Measurements from ENCODE around the gene SLC6A6. TPM values are rescaled to one million over a fixed set of nuclear protein-coding genes. Genes with fewer than 3 reads are reported as not detected.

SLC6A6 gene
- total RNA-seq = 7.1 and 8.9 TPM in 2 replicates

GRCh38 chr3:14402304-14402811 is at the start of gene SLC6A6:
SLC6A6 (plus strand) TSS chr3:14402606; CDS start chr3:14443635, 41,029 bp downstream.
- peak; percentile 87 to 97 for DNase-seq (ENCODE audit: low read depth in 2 of 2)

- no peak for DNase-seq (ENCODE audit: low read depth in 2 of 2)
Observed at GRCh38 chr3:14353502-14353901, 48.9 kb upstream of the SLC6A6 start.

DNA sequence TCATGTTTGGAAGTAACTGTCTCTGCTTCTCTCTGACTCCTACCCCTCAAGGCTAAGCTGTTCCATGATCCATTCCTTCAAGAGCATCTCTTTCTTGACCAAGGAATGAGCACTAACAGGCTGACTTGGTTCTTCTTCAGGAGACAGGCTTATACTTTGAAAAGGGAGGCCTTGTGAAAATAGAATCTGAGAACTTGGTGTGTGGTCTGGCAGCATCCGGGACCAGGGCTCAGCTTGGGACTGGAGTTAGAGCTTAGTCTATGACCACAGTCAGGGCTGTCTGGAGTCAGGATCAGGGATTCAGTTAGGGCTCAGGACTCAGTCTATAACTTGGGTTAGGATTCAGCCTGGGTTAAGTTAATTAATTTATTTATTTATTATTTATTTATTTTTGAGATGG is 44.9 kb upstream of the SLC6A6 start:
- DNase-seq (ENCODE audit: low read depth in 2 of 2) = no peak

DNA sequence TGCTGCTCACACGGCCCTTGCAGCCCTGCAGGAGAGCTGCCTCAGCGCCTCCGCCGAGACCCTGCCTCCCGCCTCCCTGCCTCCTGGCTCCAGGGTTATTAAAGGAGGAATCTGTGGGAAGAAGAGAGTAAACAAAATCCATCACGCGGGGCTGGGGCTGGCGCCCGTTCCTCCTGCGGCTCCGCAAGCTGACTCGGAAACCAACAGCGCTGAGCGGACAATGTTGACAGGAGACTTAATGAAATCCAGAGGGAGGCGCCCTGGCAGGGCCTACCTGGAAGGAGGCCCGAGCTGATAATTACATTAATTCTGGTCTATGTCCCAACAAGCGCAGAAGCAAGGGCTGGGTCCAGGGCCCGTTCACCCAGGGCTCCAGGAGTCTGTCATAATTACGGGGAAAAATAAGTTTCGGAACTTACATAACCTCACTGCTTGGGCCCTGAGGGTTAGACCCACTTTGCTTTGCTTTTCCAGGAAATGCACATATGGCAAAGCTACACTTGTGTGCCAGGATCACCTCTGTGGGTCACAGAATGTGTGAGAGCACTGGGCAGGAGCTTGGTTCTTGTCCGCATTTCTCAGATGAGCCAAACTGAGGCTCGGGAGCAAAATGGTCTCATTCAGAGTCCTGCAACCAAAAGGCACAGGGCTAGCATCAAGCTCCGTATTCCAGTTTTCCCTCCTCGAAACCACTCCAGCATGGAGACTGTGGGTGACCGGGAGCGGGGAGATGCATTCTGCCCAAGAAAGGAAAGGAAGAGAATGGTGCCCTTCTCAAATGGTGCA is 43.8 kb upstream of the SLC6A6 start:
- no peak for DNase-seq (ENCODE audit: low read depth in 2 of 2)

DNA sequence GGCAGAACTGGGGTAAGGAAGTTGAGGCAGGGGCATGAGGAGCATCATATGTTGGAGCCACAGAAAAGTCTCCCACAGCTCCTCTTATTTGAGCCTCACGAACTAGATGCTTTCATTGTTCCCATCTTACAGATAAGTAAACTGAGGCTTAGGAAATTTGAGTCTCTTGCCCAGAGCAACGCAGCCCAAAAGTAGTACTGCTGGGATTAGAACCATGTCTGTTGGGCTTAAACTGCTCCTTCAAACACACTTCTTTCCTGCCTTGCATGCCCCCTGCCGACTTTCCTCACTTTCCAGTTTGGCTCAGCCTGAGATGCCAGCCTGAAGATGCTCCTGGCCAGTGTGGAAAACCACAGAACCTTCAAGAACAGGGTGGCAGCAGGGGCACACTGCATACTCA is 43.1 kb upstream of the SLC6A6 start:
- no peak for DNase-seq (ENCODE audit: low read depth in 2 of 2)

DNA sequence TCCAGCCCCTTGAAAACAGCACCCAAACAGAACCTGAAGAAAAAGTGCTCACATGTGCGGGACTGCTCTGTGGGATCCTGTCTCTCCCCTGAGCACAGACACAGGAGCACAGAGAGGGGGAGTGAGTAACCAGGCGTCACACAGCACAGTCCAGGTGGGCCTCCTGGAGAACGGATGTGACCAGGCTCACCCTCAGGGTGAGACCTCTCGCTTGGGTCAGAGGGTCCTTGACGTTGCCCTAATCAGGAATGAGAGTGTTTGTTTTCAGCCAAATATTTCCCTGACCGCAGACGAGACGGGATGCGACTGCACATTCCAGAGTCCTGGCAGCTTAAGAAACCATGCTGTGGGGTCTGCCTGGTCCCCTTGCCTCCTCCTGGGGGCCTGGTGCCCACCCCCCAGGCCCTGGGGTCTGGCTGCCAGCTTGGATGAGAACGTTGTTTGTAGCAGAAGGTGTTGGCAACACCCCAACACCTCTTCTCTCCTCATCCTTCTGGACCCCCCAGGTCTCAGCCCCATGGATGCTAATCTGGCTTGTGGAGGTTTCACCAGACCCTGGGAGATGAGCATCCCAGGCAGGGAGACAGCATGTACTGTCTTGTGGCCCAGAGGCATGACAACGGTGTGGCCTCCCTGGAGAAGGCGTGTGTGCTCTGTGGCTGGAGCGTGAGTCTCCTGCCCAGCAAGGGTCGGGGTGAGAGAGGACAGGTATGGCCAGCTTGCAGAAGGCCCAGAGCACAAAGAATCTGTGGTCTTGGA is 42.1 kb upstream of the SLC6A6 start:
- DNase-seq (ENCODE audit: low read depth in 2 of 2) = no peak

DNA sequence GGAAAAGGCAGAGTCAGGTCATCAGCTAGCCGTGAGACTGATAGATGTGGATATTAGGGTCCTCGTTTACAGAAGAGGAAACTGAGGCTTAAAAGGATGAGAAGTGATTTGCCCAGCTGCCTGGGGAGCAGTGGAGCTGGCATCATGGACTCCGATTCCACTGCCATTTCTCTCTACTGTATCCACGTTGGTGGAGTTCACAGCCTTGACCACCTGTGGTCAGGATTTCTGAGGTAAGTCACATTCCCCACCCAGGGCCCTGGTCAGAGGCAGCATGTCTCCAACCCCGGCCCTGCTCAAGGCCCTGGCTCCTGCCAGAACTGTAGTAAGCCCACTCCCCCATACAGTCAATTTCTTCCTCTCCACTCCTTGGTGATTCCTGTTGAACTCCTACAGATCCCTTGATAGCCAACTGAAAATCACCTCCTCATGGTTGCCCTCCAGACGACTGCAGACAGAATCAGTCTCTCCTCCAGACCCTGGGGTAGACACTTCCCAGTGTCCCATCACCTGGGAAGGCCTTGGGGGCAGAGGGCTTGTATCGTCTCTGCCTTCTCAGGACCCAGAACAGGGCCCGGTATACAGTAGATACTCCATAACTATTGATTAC is 41.2 kb upstream of the SLC6A6 start:
- DNase-seq (ENCODE audit: low read depth in 2 of 2) = no peak

- no peak for DNase-seq (ENCODE audit: low read depth in 2 of 2)
Observed at GRCh38 chr3:14362890-14363289, 39.5 kb upstream of the SLC6A6 start.

GRCh38 chr3:14363379-14363778 is 39.0 kb upstream of the SLC6A6 start:
- no peak for DNase-seq (ENCODE audit: low read depth in 2 of 2)

DNA sequence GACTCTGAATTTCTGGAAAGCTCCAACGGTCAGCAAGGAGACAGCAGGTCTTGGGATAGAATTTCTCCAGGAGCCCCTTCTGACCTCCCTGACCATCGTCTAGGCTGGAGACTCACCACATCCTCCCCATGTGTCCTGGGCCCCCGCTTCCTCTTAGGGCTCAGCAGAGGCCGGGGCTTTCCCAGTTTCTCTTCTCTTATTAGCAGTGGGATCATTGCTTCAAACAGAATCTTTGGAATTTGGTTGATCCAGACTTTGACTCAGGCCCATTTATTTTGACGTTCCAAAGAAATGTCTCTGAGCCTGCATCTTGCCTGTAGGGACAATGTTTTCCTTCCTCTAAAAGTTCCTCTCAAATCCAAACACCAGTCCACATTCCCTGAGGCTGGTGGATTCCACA is 38.4 kb upstream of the SLC6A6 start:
- no peak for DNase-seq (ENCODE audit: low read depth in 2 of 2)

DNA sequence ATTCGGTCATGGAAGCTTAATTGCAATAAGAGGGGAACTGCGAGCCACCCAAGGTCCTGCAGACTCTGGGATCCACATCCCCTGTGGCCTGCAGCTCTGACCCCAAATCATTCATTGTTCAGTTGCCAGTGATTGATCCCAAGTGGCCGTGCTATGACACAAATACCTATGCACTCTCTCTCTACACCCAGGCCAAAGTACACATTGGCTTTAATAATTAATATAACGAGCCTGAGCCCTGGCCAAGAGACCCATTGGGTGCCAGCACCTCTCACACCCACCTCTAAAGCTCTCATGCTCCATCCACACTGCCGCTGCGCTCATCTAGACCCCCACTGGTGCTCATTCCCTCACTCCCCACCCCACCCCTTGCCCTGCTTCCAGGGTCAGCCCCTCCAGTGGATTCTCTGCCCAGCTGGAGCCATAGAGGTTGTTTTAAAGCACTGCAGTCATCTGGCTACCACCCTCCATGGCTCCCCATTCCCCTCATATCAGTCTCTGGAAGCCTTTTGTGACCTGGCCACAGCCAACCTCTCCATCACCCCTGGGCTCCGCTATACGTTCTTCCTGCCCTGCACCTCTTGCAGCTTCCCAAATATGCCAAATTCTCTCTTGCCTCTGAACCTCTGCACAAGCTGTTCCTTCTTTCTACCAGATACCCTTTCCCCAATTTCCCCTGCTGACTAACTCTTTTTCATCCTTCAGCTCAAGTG is 37.7 kb upstream of the SLC6A6 start:
- DNase-seq (ENCODE audit: low read depth in 2 of 2) = no peak

DNA sequence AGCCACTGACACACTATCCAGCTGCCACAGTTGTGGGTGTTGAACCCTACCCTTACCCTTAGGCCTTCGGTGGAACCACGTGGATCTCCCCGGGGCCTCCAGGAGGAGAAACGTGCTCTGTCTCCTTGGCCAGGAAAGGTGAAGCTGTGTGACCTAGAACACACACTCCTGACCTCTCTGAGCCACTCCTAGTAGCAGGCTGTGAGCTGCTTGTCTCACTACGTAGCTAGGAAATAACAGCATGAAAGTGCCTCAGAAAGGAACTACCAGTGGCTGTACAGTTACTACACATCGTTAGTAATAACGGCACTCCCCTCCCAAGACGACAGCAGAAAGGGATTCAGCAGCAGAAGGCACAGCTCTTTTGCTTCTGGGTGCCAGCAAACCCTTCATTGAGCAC is 36.2 kb upstream of the SLC6A6 start:
- DNase-seq (ENCODE audit: low read depth in 2 of 2) = no peak

DNA sequence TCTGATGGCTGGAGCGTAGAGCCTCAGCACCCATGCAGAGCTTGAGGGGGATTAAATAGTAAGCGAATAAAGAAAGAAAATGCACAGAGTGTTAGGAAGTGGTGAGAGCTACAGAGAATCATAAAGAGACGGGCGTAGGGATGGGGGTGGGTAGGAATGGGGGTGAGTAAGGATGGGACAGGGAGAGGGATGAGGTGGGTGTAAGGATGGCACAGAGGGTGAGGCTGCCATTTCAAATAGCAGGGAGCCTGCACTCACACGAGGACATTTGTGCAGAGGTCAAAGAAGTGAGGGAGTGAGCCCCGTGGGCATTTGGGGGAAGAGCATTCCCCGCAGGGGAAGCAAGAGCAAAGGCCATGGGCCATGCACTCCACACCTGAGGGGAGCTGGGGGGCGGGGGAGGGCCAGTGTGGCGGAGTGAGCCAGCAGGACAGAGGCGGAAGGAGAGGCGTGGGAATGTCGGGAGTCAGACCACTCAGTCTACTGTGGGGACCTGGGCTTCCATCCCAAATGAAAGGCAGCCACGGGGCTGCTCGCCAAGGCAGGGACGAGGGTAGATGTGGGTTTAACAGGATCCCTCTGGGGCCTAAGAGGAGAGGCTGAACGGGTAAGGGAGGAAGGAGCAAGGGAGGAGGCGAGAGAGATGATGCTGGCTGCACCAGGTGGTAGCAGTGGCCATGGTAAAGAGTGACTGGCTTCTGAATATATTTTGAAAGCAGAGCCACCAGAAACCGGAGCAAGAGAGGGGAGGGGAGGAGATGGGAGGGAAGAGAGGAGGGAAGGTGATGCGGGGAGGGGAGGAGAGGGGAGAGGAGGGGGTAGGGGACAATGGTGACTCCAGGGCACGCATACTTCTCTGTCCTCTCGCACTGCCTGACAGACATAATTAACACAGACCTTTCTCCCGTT is 35.2 kb upstream of the SLC6A6 start:
- no peak for DNase-seq (ENCODE audit: low read depth in 2 of 2)

- DNase-seq (ENCODE audit: low read depth in 2 of 2) = no peak
Observed at GRCh38 chr3:14368146-14368545, 34.3 kb upstream of the SLC6A6 start.

GRCh38 chr3:14368885-14369284 is 33.5 kb upstream of the SLC6A6 start:
- DNase-seq (ENCODE audit: low read depth in 2 of 2) = no peak

GRCh38 chr3:14369675-14370669 is 32.4 kb upstream of the SLC6A6 start:
- no peak for DNase-seq (ENCODE audit: low read depth in 2 of 2)

DNA sequence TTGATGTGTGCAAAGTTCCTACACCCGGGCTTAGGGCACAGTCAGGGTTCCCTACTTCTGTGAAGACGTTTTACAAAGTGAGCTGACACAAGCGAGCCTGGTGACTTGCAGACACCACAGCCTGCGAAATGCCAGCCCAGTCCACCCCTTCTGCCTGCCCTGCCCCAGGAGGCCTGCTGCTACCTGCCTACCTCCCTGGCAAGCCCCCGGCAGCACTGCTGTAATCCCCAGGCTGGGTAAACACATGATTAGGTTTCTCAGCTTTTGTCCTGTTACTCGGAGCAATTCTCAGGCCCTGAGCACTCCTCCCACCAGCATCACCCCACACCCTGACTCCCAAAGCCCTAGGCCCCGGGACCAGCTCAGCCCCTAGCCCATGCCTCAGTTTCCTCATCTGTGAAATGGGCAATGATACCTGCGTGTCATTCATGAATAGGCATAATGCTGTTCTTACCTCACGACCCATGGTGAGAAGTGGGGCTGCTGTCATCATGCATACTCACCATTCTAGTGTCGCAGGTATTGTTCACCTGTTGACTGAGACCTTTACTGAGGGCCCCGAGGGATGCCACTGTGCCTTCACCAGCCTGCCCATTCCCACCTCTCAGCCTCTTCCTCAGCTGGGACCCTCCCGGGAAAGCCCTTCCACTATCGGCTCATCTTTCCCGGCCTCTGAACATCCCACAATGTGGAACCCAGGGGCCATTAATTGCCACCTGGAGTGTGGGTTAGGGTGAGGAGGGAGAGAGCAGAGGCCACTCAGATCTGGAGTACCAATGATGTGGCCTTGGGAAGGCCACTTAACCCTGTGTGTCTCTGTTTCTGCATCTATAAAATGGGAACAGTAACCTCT is 31.5 kb upstream of the SLC6A6 start:
- no peak for DNase-seq (ENCODE audit: low read depth in 2 of 2)
